Stimulated activated CD8-positive, alpha-beta memory T cell treated with anti-CD3 and anti-CD28 coated beads, Interleukin-12 subunit alpha, Interleukin-12 subunit beta, amount 100 ng/mL, for 1 hour (primary cell): ENCODE results near the gene CANT1.

Source experiments
- DNase-seq: peaks from one replicate; pipeline ENCODE4 v3.0.0-alpha.2; 2020; ENCODE audit warnings: low read depth

CANT1 gene

DNA sequence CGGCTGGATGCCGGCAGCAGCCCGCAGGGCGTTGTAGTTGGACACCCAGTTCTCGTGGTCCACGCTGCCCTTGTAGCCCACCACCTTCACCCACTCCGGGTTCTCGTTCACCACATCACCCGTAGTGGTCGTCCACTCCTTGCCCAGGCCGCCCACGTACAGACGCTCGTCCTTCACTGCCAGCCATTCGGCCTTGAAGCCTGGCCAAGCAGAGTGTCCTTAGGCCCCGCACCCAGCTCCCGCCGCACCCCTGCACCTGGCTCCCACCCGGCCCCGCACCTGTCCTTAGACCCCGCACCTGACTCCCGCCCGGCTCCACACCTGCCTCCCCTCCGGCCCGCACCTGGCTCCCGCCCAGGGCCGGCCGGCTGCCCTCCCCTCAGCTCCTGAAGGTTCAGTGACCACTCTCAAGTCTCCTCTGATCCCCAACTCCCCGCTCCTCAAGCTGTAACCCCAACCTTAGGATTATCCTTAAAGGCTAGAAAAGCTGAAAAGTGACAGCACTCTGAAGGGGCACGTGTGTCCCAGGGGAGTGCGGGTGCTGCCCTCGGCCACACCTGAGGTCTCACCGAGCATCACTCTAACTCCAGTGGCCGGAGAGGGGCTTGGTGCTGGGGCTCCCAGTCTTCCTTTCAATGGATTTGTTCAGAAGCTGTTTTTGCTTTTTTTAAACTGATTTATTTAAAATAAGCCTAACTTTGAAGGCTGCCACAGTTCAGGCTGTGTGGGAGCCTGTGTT, 14.4 kb downstream of the CANT1 start:
- DNase-seq: no peak

DNA sequence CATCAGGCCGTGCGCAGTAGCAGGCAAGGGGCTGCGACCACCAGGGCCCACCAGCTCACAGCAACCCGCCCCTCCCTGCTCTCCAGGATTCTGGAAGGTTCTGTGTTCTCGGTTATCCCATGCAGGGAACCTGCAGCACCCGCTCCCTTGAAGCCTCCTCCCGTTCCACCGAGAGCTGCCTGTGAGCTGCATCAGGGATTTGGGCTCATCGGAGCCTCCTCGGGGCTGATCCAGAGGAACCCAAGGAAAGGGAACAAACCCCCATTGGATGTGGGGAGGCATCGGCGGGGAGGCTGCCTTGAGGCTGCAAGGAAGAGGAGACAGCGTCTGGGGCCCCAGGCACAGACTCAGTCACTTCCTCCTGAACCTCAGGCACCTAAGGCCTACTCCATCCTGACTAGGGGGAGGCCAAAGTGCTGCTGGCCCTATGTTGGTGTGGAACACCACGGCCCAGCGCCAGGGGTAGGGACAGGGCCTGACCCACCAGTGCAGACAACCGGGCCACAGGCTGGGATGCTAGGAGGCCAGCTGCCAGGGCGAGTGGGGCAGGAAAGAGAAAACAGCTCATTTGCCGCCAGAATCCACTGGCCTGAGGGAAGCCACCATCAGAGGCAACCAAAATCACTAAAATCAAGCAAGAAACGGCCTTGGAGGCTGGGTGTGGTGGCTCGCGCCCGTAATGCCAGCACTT, 15.4 kb downstream of the CANT1 start:
- DNase-seq: no peak

DNA sequence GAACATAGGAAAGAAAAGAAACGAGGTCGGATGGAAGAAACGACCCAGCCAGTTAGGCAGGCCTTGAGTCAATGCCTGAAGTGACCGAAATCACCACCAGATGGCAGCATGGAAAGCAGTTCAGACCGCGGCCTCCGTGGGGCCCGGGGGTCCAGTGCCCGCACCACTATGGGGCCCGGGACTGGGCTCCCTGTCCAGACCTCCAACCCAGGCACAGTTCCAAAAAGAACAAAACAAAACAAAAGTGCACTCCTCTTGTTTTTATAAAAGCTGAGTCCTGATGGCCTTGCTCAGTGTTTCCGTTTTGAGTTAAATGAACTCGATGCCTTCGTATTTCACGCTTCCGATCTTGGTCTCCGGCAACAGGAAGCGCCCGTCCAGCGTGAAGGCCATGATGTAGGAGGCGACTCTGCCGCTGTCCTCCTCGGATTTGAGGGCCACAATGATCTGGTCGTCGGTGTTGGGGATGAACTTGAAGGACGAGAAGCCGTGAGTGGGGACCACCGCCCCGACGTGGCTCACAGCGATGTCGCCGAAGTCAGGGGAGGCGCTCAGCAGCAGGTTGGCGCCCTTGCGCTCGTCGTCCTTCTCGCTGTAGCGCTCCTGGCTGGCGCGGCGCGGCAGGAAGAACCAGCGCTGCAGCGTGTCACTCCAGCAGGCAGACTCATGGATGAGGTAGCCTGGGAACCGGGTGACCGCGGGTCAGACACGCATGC, 16.2 kb downstream of the CANT1 start:
- DNase-seq: peak; percentile 32

DNA sequence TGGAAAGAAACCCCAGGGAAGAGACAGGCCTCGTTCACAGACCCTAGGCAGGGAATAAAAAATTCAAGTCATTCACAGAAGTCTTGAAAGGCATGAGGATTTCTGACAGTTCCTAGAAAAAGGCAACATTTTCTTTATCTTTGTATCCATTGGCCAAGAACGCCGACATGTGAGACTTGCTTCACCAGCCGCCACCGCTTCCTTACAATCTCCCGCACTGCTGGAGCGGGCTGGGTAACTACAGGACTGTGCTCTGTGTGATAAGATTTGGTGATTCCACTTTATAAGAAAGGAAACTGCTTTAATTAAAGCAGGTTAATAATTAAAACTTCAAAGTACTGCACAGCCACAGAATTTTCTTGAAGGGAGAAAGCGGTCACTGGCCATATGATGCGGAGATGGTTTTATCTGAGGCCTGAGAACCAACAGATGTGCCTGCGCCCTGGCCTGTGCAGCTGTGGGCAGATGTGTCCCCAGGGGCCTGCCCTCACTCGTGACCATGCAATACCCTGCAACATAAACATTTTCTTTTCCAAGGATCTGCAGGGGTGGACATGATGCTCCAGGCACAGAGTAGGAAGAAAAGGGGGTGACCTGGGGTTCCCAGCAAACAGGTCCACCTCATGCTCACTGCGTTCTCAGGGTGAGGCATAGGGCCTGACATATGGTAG, 16.9 kb downstream of the CANT1 start:
- DNase-seq: no peak

DNA sequence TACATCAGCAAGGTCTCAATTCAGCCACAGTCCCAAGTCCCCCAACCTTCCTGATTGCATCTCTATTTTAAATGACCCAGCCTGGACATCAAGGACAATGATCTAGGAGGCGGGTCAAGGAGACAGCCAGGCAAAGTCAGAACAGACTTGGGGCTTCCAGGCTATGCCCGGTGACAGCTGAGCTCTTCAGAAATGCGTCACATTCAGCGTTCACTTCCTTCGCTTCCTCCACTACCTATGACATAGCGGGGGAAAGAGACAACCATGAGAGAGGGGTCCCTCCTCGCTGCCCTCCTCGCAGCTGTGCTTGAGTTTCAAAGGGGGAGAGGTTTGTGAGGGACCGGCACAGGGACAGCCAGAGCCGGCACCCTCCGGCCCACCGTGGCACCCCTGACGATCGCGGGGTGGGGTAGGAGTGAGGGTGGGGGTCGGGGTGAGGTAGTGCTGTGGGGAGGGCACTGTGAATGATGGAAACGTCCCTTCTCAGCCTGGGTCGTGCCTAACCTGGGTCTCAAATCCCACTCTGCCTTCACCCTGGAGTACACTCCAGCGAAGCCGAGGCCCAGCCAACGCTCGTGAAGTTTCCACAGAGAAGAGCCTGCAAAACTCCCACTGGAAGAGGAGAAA, 17.5 kb downstream of the CANT1 start:
- no peak for DNase-seq

DNA sequence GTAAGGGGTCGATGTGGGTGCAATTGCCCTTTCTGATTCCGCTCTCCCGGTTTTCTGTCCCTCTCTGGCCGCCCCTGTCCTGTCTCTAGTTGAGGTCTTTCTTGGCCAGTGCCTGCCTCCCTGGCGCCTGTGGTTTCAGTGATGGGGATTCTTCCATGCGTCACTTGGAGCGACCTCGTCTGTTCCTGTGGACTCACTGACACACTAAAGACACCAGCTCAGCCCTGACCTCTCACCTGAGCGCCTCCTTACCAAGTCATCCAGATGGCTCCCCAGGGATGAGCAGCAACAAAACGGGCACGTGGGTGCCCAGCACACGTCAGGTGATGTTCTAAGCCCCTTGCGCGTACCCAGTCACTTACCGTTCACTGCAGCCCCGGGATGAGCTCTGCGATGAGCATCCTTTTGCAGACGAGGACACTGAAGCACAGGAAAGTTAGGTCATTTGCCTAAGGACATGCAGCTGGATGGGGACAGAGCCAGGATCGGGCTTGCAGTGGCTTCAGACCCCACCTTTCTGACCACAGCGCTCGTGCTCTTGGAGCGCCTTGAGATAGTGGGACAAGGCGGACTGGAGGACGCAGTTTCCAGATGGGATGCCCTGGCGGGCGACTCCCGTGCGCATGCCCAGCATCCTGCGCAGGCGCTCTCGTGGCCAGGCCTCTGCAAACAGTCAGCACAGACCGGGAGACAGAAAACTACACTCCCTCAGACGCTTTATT, 18.4 kb downstream of the CANT1 start:
- DNase-seq: no peak

DNA sequence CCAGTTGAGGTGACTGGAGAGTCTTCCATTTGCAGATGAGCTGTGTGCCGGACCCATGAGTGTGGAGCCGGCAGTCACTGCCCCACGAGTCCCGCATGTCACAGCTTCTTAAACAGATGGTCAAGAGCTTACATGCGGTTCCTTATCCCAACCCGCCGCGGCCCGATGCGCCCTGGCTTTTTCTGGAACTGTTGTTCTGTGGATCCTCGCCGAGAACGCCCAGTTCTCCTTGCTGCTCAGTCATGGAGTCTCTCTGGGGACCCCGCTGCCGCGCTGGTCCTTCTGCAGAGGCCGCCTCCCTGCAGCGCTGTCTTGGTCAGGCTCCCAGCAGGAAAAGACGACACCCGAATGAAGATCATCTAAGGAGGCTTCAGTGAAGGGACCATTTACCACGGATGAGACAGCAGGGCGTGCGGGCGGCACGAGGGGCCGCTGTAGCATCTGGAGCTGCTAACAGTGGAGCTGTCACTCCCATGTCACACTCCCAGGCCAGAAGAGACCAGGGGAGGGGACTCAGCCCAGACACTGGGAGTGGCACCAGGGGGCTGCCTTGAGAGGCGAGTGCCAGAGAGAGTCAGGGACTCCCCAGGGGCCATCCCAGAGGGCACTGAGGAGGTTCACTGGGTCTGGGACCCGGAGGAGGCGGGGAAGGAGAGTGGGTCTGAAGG, 19.1 kb downstream of the CANT1 start:
- no peak for DNase-seq

DNA sequence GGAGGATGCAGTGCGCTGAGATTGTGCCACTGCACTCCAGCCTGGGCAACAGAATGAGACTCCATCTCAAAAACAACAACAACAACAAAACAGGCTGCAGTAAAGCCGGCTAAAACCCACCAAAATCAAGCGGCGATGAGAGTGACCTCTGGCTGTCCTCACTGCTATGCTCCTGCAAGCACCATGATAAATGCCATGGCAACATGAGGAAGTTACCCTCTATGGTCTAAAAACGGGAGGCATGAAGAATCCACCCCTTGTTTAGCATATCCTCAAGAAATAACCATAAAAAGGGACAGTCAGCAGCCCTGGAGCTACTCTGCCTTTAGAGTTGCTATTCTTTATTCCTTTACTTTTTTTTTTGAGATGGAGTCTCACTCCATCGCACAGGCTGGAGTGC, 21.4 kb downstream of the CANT1 start:
- DNase-seq: no peak

DNA sequence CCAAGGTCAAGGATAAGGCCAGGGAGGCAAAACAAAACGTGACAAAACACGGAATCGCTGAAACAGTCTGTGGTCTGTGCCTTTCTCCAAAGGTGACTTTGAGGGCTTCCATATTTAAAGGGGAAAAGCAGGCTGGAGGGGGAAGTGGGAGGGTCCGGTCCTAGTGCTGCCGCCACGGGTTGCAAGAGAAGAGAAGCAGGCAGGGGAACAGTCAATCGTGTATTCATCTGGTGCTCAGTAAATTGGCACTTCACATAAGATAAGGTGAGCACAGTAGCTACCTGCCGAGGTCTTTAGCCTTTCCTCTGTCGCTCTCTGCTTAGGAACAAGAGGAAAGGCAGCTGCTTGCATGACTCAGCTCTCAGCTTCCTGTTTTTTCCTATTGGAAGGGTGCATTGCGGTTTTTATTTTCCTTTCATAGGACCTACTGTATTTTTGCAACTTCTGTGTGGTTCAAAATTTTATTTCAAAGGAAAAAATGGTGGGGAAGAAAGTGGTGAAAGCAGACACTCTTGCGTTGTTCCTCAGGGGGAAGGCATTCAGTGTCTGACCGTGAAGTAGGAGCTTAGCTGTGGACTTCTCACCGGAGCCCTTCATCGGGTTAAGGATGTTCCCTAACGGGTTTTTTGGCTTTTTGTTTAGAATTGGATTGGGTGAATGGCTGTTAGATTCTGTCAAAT, 22.8 kb downstream of the CANT1 start:
- no peak for DNase-seq

DNA sequence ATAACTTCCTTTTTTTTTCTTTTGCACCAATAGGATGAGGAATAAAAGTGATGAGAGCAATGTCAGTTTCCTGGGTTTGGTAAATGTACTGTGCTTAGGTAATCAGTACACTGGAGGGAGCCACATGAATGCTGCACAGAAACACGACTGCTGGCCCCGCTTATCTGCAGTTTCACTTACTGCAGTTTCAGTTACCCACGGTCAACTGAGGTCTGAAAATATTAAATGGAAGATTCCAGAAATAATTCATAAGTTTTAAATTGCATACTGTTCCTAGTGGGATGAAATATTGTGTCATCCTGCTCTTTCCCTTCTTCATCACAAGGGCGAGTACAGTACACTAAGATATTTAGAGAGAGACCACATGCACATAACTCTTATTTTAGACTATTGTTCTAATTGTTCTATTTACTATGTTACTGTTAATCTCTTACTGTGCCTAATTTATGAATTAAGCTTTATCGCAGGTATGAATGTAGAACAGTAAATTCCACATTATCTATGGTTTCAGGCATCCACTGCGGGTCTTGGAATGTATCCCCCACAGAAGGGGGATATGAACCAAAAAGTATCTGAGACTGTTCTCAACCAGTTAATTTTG, 23.4 kb downstream of the CANT1 start:
- no peak for DNase-seq

DNA sequence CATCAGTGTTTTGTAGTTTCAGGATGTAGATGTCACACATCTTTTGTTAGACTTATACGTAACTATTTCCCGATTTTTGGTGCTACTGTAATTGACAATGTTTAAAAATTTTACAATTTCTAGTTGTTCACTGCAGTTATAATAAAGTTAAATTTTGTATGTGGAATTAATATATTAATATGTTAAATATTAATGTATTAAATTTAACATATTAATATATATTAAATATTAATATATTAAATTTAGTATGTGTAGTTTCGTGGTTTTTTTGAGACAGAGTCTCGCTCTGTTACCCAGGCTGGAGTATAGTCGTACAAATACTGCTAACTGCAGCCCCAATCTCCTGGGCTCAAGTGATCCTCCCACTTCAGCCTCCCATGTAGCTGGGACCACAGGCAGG, 24.2 kb downstream of the CANT1 start:
- no peak for DNase-seq

DNA sequence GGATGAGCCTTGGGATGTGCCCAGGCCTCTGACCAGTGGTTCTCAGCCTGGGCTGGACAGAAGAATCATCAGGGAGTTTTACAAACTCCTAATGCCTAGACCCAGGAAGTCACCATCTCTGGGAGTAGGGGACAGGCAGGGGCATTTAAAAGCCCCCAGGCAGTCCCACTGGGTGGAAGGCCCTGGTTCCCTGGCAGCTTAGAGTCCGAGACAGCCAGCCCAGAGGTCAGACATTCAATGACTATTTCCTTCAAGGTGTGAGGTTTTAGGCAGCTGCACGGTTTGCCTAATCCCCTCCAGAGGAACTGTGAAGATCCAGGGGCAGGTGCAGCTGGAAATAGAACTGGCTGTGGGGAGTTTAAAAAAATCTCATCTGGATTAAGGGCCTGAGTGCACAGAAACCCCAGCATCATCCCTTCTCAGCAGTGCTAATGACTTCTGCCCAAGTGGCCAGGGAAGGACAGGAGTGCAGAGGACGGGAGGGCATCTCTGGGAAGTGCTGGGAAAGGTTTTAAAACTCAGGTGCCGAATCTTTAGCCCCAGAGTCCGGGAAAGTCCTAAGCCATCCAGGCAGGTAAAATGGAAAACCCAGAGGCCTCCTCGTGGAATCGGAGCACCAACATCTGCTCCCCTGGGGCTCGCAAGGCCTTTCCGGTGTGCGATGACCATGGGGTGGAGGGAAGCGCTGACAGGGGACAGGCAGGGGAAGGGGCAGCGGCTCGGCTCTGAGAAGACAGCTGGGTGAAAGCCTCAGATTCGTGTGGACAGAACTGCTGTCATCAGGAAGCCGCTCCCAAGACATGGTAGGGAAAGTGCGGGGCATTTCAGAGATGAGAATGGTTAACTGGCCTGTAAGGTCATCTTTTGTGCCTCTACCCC, 28.3 kb downstream of the CANT1 start:
- no peak for DNase-seq

DNA sequence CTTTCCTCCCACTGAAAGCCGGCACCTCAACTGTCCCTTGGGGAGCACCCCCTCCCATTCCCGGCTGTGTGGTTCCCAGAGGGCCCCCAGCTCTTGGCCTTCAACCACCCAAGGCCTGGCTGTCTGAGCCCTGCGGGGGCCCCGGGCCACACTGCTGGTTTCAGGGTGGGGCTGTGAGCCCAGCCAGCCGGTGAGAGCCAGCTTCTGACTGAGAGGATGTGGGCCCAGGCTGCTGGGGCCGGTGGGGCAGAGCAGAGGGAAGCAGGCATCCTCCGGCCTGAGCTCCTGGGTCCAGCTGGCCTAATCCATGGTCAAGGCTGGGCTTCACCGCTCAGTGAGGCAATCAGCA, 29.0 kb downstream of the CANT1 start:
- DNase-seq: no peak

DNA sequence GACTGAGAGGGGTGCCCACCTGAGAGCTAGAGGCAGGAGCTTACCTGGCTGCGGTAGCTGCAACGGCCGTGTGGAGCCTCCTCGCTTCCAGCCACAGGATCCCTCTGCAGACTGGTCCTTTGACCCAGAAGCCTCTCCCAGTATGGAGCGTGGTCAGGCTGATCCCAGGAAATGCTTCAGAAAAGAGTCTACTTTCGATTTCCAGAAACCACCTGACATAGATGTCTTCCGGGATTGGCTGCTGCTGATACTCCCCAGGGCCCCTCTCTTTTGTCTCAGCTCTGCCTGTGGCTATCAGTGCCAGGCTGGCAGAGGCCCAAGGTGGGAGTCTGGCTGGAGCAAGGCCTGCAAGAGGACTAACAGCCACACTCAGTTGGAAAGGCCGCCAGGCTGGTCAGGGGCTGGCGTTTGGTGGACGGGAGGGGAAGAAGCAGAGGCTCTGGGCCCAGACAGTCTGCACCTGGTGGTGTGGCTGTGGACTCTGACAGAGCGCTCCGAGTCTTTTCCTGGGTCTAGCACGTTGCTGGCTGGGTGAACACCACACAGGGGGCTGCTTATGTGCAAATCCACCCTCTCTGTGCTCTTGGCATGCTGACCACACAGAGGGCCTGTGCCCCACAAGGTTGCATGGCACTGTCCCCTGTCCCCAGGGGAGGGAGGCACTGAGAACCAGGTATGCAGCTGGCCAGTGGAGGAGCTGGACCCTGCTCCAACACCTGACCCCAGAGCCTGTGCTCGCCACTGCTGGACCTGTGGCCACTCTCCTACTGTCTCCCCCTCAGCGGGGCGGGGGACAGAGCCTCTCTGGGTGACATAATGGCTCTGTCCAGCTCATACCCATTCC, 29.6 kb downstream of the CANT1 start, which contains the start of gene LGALS3BP:
LGALS3BP (minus strand) TSS at position 144 of the 844 bp plus-strand sequence. CDS start 2,732 bp downstream, outside the sequence.
- no peak for DNase-seq

DNA sequence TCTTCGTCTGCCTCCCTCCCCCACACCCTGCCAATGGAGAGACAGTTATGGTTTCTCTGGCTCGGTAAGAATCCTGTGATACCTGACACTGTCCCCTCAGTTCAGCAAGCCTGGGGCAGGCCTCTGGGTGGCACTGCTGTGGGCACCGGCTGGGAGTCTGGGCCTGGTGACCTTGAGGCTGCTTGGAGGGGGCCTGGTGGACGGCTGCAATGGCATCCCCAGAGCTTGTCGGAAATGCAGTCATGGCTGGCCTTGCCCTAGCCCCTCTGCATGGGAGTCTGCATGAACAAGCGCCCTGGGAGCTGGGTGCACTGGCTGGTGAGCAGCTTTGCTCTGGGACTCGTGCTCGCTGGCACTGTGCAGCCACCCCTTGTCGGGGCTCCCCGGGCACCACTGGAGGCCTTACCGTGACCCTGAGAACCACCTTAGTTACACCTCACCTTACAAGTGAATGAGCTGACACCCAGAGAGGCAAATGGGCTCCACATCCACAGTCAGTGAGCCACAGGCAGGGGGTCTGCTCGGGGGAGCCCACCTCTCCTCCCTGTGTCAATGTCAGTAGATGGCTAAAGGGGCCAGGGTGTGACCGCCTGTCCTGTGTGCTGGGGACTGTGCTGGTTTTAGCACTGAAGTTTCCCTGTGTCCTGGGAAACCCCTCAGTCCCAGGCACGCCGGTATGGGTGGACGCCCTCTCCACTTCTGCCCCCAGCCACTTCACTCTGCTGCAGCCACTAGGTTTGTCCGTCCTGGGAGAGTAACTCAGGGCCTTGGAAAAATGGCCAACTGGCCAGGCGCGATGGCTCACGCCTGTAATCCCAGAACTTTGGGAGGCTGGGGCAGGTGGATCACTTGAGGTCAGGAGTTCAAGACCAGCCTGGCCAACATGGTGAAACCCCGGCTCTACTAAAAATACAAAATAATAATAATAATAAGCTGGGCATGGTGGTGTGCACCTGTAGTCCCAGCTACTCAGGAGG, 31.3 kb downstream of the CANT1 start:
- DNase-seq: no peak

DNA sequence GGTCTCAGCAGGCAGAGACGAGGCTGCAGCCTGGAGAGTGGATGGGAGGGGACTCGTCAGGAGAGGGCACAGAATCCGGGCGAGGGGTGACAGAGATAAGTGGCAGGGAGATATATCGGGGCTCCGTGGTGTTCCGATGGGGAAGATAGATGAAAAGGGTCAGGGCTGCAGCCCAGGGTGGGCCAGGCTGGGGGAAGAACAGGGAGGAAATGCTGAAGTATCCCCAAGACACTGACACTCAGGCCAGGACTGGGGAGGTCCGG, 32.0 kb downstream of the CANT1 start:
- DNase-seq: no peak
